Endothelial cell (in vitro differentiated cells): ENCODE measurements around the gene SPTBN2. TPM values are rescaled to one million over a fixed set of nuclear protein-coding genes. Genes with fewer than 3 reads are reported as not detected.
A peak's percentile ranks its signal among the peaks of the same experiment; 100 is the strongest.
"Not testable (repeated sequence)": the region's sequence is repeated elsewhere in the genome, so short reads cannot be mapped to it uniquely, and the experiment has no call there.

Experiments
- DNase-seq: peaks from one replicate; pipeline ENCODE4 v3.0.0; 2021; ENCODE audit warnings: low spot score
- H3K27ac Mint-ChIP-seq: one replicate; pipeline ENCODE4 v1.8.0; 2021; ENCODE audit warnings: mixed read lengths, inconsistent platforms; ENCODE audit not compliant: unreplicated experiment
- H3K27me3 Mint-ChIP-seq: one replicate; pipeline ENCODE4 v1.8.0; 2021; ENCODE audit warnings: mild to moderate bottlenecking, moderate library complexity, mixed read lengths, inconsistent platforms; ENCODE audit not compliant: unreplicated experiment
- H3K36me3 Mint-ChIP-seq: one replicate; pipeline ENCODE4 v1.8.0; 2021; ENCODE audit warnings: mild to moderate bottlenecking, low read depth, mixed read lengths, inconsistent platforms; ENCODE audit not compliant: unreplicated experiment
- H3K4me1 Mint-ChIP-seq: one replicate; pipeline ENCODE4 v1.8.0; 2021; ENCODE audit warnings: mild to moderate bottlenecking, mixed read lengths, inconsistent platforms; ENCODE audit not compliant: unreplicated experiment
- H3K4me3 Mint-ChIP-seq: one replicate; pipeline ENCODE4 v1.8.0; 2021; ENCODE audit warnings: mild to moderate bottlenecking, mixed read lengths, inconsistent platforms; ENCODE audit not compliant: unreplicated experiment
- H3K9me3 Mint-ChIP-seq: one replicate; pipeline ENCODE4 v1.8.0; 2021; ENCODE audit warnings: mixed read lengths, inconsistent platforms; ENCODE audit not compliant: unreplicated experiment
- CTCF ChIP-seq: fragments of 200-600 bp; sonication (generic); IDR thresholded peaks from one replicate; pipeline ENCODE4 v1.5.0; 2021; ENCODE audit warnings: antibody characterized with exemption; ENCODE audit not compliant: unreplicated experiment
- total RNA-seq: library from RNA; stranded (reverse); fragmentation: NEBNext Ultra II Directional; extraction: Animal tissue kit (Norgen Biotek cat#: 25700); gene quantifications from one replicate; pipeline ENCODE4 v1.2.1, GENCODE V29; 2021; ENCODE audit not compliant: unreplicated experiment

Gene SPTBN2
- total RNA-seq, 1 donor from 2014 or later, result 17.1 TPM

- Mint-ChIP-seq H3K9me3 (no peaks in the 10 kb centered on the region), H3K36me3 (peaks cover 37% of the 10 kb centered on the region), H3K27me3 (no peaks in the 10 kb centered on the region), H3K4me1 (peaks cover 18% of the 10 kb centered on the region), H3K4me3 (peak overlapping the region; percentile 56), H3K27ac (no peak overlapping the region)
- TF ChIP-seq CTCF, result no peak
- no peak for DNase-seq
Measured at GRCh38 chr11:66649903-66650302, 79.1 kb downstream of the SPTBN2 start.

- Mint-ChIP-seq H3K9me3 (no peaks in the 10 kb centered on the region), H3K4me1 (peaks cover 45% of the 10 kb centered on the region), H3K27ac (no peak overlapping the region), H3K36me3 (peaks cover 47% of the 10 kb centered on the region), H3K27me3 (peaks cover 6% of the 10 kb centered on the region), H3K4me3 (no peak overlapping the region)
- no peak for DNase-seq
- no peak for TF ChIP-seq CTCF
Measured at GRCh38 chr11:66646828-66647227, 82.2 kb downstream of the SPTBN2 start.

- peaks cover 66% of the 10 kb centered on the region for H3K4me1 Mint-ChIP-seq
- peaks cover 10% of the 10 kb centered on the region for H3K27me3 Mint-ChIP-seq
- no peaks in the 10 kb centered on the region for H3K9me3 Mint-ChIP-seq
- no peak overlapping the region for H3K27ac Mint-ChIP-seq
- peak overlapping the region; percentile 56 for H3K4me3 Mint-ChIP-seq
- H3K36me3 Mint-ChIP-seq, result peaks cover 55% of the 10 kb centered on the region
- no peak for TF ChIP-seq CTCF
- DNase-seq, result no peak
Measured at GRCh38 chr11:66643745-66644437, 85.1 kb downstream of the SPTBN2 start.

- H3K4me1 Mint-ChIP-seq, result peaks cover 80% of the 10 kb centered on the region
- peaks cover 42% of the 10 kb centered on the region for H3K36me3 Mint-ChIP-seq
- peak overlapping the region; percentile 84 for H3K4me3 Mint-ChIP-seq
- peaks cover 12% of the 10 kb centered on the region for H3K27me3 Mint-ChIP-seq
- no peaks in the 10 kb centered on the region for H3K9me3 Mint-ChIP-seq
- H3K27ac Mint-ChIP-seq, result peak overlapping the region; percentile 20
- DNase-seq, result no peak
- TF ChIP-seq CTCF, result no peak
Measured at GRCh38 chr11:66641834-66642233, 87.2 kb downstream of the SPTBN2 start.

GRCh38 chr11:66639814-66640340 lies 89.1 kb downstream of the SPTBN2 start:
- H3K27me3 Mint-ChIP-seq, result peaks cover 12% of the 10 kb centered on the region
- H3K27ac Mint-ChIP-seq, result peak overlapping the region; percentile 100
- H3K4me1 Mint-ChIP-seq, result peaks cover 64% of the 10 kb centered on the region
- peaks cover 28% of the 10 kb centered on the region for H3K36me3 Mint-ChIP-seq
- not testable (repeated sequence) for DNase-seq, H3K9me3 Mint-ChIP-seq
- peak overlapping the region; percentile 100 for H3K4me3 Mint-ChIP-seq
